Peyer's patch (tissue), 4 donors: ENCODE results near the gene CCDC82. TPM values are rescaled to one million over a fixed set of nuclear protein-coding genes. Genes with fewer than 3 reads are reported as not detected.

Source experiments
- DNase-seq, 3 donors: peaks; one replicate each; pipeline ENCODE4 v3.0.0-alpha.2; 2017 to 2019
- H3K27ac ChIP-seq, 4 donors: fragments of 200-600 bp; sonication (generic); one replicate each; pipeline ENCODE4 v1.5.1; 2016 to 2019
- H3K27me3 ChIP-seq, 2 donors: fragments of 200-600 bp; sonication (generic); one replicate each; pipeline ENCODE4 v1.5.1; 2019
- H3K36me3 ChIP-seq, 3 donors: fragments of 200-600 bp; sonication (generic); one replicate each; pipeline ENCODE4 v1.5.1; 2016 to 2019
- H3K4me1 ChIP-seq, 4 donors: fragments of 200-600 bp; sonication (generic); one replicate each; pipeline ENCODE4 v1.5.1; 2016 to 2019
- H3K4me3 ChIP-seq, 4 donors: fragments of 200-600 bp; sonication (generic); 1 replicate in 3 of 4; 2 replicates in 1 of 4; pipeline ENCODE4 v1.5.1; 2016 to 2019; ENCODE audit warnings: mild to moderate bottlenecking in 1 of 4
- H3K9me3 ChIP-seq, 4 donors: fragments of 200-600 bp; sonication (generic); one replicate each; pipeline ENCODE4 v1.5.1; 2016 to 2019; ENCODE audit warnings: mild to moderate bottlenecking in 1 of 4
- POLR2A ChIP-seq, 2 donors: fragments of 450-650 bp; IDR thresholded peaks; one replicate each; pipeline ENCODE4 v1.5.1; 2017; ENCODE audit warnings: antibody characterized with exemption in 2 of 2, mild to moderate bottlenecking in 2 of 2, moderate library complexity in 2 of 2
- total RNA-seq, 4 donors: library from RNA; depleted of rRNA; stranded (reverse); fragments of >200 nt; gene quantifications; one replicate each; pipeline ENCODE4 v1.1.0, GENCODE V29; 2016
- TF ChIP-seq, protein P1 (sequence below), 6 experiments: fragments of 450-650 bp in 4 of 6; fragments of 200-600 bp in 2 of 6; sonication (generic) in 1 of 6; IDR thresholded peaks; one replicate each; pipeline ENCODE4 v1.5.1; 2017 to 2019; ENCODE audit warnings: antibody characterized with exemption in 6 of 6, mild to moderate bottlenecking in 3 of 6, moderate library complexity in 1 of 6

CCDC82 gene
- total RNA-seq, 4 donors from 2014 or later, result 19.3 to 63.5 (median 31.1) TPM

- Histone ChIP-seq H3K4me3 (no peak overlapping the region), H3K9me3 (no peaks in the 10 kb centered on the region), H3K27me3 (no peaks in the 10 kb centered on the region), H3K4me1 (no peaks in the 10 kb centered on the region), H3K36me3 (no peaks in the 10 kb centered on the region), H3K27ac (no peak overlapping the region)
- TF ChIP-seq POLR2A (IDR thresholded peaks at IDR 0.05), result no peak
- TF ChIP-seq, protein P1, sequence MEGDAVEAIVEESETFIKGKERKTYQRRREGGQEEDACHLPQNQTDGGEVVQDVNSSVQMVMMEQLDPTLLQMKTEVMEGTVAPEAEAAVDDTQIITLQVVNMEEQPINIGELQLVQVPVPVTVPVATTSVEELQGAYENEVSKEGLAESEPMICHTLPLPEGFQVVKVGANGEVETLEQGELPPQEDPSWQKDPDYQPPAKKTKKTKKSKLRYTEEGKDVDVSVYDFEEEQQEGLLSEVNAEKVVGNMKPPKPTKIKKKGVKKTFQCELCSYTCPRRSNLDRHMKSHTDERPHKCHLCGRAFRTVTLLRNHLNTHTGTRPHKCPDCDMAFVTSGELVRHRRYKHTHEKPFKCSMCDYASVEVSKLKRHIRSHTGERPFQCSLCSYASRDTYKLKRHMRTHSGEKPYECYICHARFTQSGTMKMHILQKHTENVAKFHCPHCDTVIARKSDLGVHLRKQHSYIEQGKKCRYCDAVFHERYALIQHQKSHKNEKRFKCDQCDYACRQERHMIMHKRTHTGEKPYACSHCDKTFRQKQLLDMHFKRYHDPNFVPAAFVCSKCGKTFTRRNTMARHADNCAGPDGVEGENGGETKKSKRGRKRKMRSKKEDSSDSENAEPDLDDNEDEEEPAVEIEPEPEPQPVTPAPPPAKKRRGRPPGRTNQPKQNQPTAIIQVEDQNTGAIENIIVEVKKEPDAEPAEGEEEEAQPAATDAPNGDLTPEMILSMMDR (IDR thresholded peaks at IDR 0.05), result no peak
- DNase-seq, result no peak
Measured at GRCh38 chr11:96400697-96401096, 11.0 kb upstream of the CCDC82 start.

DNA sequence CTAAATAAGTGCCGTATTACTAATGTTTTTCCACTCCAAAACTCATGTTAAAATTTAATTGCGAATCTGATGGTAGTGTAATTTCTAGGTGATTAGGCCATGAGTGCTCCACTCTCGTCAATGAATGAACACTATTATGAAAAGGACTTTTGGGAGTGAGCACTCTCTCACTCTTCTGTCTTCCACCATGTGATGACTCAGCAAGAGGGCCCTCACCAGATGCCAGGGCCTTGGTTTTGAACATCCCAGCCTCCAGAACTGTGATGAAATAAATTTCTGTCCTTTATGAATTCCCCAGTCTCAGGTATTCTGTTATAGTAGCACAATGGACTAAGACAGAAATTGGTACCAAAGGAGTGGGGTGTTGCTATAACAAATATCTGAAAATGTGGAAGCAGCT, 8.2 kb upstream of the CCDC82 start:
- TF ChIP-seq POLR2A (IDR thresholded peaks at IDR 0.05), result no peak
- TF ChIP-seq, protein P1 (IDR thresholded peaks at IDR 0.05), result no peak
- H3K27me3 ChIP-seq, result no peaks in the 10 kb centered on the region

DNA sequence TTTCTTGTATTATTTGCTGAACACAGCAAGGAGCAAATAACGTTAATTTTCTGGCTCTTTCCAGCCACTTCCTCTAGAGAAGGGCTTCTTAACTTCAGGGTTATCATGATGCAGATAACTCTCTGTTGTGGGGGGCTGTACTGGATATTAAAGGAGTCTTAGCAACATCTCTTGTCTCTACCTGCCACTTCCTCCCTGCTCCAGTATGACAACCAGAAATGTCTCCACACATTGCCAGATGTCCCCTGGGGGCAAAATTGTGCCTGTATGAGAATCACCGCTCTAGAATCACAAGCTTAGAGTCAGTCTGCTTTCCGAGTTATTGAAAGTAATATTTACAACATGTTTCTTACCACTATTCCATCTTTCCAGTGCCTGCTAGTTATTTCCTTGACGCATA, 6.9 kb upstream of the CCDC82 start:
- DNase-seq, result no peak
- H3K4me1 ChIP-seq, result no peaks in the 10 kb centered on the region
- H3K27ac ChIP-seq, result no peak overlapping the region
- no peak overlapping the region for H3K4me3 ChIP-seq
- H3K9me3 ChIP-seq, result no peaks in the 10 kb centered on the region
- no peaks in the 10 kb centered on the region for H3K27me3 ChIP-seq
- TF ChIP-seq, protein P1 (IDR thresholded peaks at IDR 0.05), result no peak
- no peak for TF ChIP-seq POLR2A (IDR thresholded peaks at IDR 0.05)
- no peaks in the 10 kb centered on the region for H3K36me3 ChIP-seq

More for the DNA sequence above, 8.2 kb upstream of the CCDC82 start:
- H3K4me3 ChIP-seq, result no peak overlapping the region
- no peak overlapping the region for H3K27ac ChIP-seq
- no peak for DNase-seq
- no peaks in the 10 kb centered on the region for H3K36me3 ChIP-seq
- H3K9me3 ChIP-seq, result no peaks in the 10 kb centered on the region
- no peaks in the 10 kb centered on the region for H3K4me1 ChIP-seq

- Histone ChIP-seq H3K27ac (no peak overlapping the region), H3K4me3 (no peak overlapping the region), H3K4me1 (peaks cover 0 to 8% (median 0%) of the 10 kb centered on the region in 4 donors), H3K27me3 (no peaks in the 10 kb centered on the region), H3K9me3 (no peaks in the 10 kb centered on the region), H3K36me3 (no peaks in the 10 kb centered on the region)
- TF ChIP-seq, protein P1 (IDR thresholded peaks at IDR 0.05), result no peak
- TF ChIP-seq POLR2A (IDR thresholded peaks at IDR 0.05), result no peak
- DNase-seq, result no peak
Measured at GRCh38 chr11:96394773-96395172, 5.1 kb upstream of the CCDC82 start.

DNA sequence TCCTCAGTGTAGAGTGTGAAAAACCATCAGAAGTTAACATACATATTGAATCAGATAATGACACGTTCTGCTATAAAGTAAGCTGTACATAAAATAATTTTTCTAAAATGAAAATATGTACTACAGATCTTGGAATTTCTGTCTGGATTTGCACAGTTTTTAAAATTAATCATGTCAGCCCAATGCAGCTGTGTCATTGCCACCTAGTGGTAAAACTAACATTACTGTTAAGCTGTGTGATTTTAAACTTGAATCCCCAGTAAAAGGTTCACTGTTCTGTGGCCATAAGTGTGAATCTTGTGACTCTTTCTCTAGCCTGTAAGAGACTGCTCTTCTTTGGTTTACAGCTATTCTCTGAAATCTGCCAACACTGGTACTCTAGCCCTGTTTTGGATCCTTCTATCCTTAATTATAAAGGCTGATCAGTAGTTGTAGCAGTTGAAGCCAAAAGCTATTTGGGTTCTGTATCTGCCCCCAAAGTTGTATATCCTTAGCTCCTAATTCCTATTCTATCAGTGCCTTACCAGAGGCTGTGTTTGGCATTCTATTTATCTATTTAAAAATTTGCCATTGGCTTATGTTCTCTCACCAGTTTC, 4.1 kb upstream of the CCDC82 start:
- H3K36me3 ChIP-seq, result no peaks in the 10 kb centered on the region
- TF ChIP-seq POLR2A (IDR thresholded peaks at IDR 0.05), result no peak
- TF ChIP-seq, protein P1 (IDR thresholded peaks at IDR 0.05), result peak; percentile 51 to 84 (median 74)
- H3K4me3 ChIP-seq, result no peak overlapping the region
- DNase-seq, result no peak
- peaks cover 0 to 11% (median under 1%) of the 10 kb centered on the region in 4 donors for H3K4me1 ChIP-seq
- H3K9me3 ChIP-seq, result no peaks in the 10 kb centered on the region
- H3K27ac ChIP-seq, result no peak overlapping the region
- no peaks in the 10 kb centered on the region for H3K27me3 ChIP-seq
